ENCODE data around the gene PCLAF.

PCLAF gene

DNA sequence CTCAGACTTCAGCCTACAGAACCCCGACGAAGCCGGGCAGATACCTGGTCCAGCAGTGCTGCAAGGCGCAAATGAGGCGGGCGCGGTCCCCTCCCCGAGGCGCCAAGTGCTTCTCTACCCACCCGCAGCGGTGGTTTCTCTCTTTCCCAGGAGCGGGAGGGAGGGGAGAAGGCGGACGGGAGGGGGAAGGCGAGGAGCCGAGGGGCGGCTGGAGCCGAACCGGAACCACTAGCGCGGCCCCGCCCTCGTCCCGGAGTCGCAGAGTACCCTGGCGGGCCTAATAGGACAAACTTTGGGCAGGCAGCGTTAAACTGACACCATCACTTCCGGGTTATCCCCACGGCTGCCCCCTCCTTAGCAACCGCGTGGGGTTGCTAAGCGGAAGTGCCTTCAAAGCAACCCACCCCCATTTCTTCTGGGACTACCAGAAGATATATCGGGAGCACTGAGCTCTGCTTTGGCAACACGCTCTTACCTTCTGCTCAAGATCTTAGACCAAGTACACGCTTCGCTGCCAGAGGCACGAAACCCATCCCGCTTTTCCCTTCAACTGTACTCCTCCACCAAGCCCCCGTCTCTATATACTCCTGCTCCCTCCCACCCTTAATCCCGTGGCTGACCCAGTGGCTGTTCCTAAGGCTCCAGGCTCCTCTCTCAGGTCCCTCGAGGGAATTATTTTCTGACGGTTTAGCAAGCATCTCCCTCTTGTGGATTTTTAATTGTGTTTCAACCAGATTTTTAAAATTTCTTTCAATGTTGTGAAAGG lies 25.1 kb downstream of the PCLAF start, which contains the start of gene CSNK1G1:
Gene CSNK1G1, minus strand, starts transcription at position 230 of the 766 bp plus-strand sequence. CDS start 55,674 bp downstream, outside the sequence.
- Histone ChIP-seq H3K36me3 (ENCODE audit: insufficient read depth, low read length) (peaks cover 4% of the 10 kb centered on the region; the same call in 1 of the 2 replicates), H3K4me1 (ENCODE audit: insufficient read depth, low read length, severe bottlenecking) (peaks cover 20% of the 10 kb centered on the region), H3K27me3 (ENCODE audit: insufficient read depth, low read length) (no peaks in the 10 kb centered on the region), H3K79me2 (ENCODE audit: insufficient read depth, low read length) (peaks cover 24% of the 10 kb centered on the region), H3K4me2 (ENCODE audit: low read length) (peak within 1 kb of the TSS; percentile 94), H3F3A (ENCODE audit: insufficient read depth, low read length) (0 out of 2 replicates have a peak, but pooled peaks cover 5% of the 10 kb centered on the region), H3K27ac (ENCODE audit: low read depth, low read length, poor library complexity, severe bottlenecking) (peak within 1 kb of the TSS; percentile 56), H4K20me1 (ENCODE audit: insufficient read depth, low read length) (no peaks in the 10 kb centered on the region), H3K9ac (ENCODE audit: low read length) (peak within 1 kb of the TSS; percentile 79), H3K9me2 (ENCODE audit: low read depth, low read length) (no peaks in the 10 kb centered on the region), H3K4me3 (ENCODE audit: low read depth, low read length, poor library complexity, severe bottlenecking) (peak within 1 kb of the TSS; percentile 93), H2AFZ (ENCODE audit: low read length) (no peak within 1 kb of the TSS), H3K9me3 (ENCODE audit: low read length) (no peaks in the 10 kb centered on the region)
- TF ChIP-seq EZH2 (IDR thresholded peaks at IDR 0.05; ENCODE audit: borderline replicate concordance, low read length) = no peak
- TF ChIP-seq, protein P1, sequence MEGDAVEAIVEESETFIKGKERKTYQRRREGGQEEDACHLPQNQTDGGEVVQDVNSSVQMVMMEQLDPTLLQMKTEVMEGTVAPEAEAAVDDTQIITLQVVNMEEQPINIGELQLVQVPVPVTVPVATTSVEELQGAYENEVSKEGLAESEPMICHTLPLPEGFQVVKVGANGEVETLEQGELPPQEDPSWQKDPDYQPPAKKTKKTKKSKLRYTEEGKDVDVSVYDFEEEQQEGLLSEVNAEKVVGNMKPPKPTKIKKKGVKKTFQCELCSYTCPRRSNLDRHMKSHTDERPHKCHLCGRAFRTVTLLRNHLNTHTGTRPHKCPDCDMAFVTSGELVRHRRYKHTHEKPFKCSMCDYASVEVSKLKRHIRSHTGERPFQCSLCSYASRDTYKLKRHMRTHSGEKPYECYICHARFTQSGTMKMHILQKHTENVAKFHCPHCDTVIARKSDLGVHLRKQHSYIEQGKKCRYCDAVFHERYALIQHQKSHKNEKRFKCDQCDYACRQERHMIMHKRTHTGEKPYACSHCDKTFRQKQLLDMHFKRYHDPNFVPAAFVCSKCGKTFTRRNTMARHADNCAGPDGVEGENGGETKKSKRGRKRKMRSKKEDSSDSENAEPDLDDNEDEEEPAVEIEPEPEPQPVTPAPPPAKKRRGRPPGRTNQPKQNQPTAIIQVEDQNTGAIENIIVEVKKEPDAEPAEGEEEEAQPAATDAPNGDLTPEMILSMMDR (IDR thresholded peaks at IDR 0.05; ENCODE audit: low read length) = peak; percentile 40; the same call in 1 of the 2 replicates

DNA sequence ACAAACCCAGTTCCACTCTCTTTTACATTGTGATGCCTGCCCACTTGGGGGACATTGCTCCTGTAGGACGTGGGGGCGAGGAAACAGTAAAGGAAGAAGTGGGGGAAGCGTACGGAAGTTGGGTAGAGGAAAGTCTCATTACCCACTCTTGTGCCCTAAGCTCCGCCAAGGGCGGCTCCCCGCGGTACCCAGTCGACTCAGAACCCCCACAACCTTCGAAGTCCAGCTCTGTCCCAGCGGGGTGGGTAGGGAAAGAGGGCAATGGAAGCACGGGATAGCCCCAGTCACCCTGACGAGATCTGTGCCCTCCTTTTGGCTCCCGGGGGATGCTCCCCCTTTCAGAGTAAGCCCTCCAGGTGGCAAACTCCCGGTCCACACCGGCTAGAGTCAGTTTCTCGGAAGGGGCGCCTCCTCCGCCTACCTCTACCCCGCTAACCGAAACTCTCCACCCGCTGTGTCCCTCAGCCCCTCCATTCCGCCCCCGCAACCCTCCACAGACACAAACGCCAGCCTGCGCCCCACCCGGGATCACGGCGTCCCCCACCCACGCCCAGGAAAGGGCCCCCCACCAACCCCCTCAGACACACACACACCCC lies 25.8 kb downstream of the PCLAF start:
- Histone ChIP-seq H3K9me3 (ENCODE audit: low read length) (no peaks in the 10 kb centered on the region), H3K9ac (ENCODE audit: low read length) (peak overlapping the region; percentile 79), H3K36me3 (ENCODE audit: insufficient read depth, low read length) (no peaks in the 10 kb centered on the region), H3K27ac (ENCODE audit: low read depth, low read length, poor library complexity, severe bottlenecking) (peak overlapping the region; percentile 33), H2AFZ (ENCODE audit: low read length) (no peak overlapping the region), H3K4me2 (ENCODE audit: low read length) (peak overlapping the region; percentile 94), H3K4me3 (ENCODE audit: low read depth, low read length, poor library complexity, severe bottlenecking) (peak overlapping the region; percentile 93), H3K27me3 (ENCODE audit: insufficient read depth, low read length) (no peaks in the 10 kb centered on the region), H3K9me2 (ENCODE audit: low read depth, low read length) (no peaks in the 10 kb centered on the region), H3F3A (ENCODE audit: insufficient read depth, low read length) (0 out of 2 replicates have a peak, but pooled peaks cover 5% of the 10 kb centered on the region), H3K4me1 (ENCODE audit: insufficient read depth, low read length, severe bottlenecking) (peaks cover 20% of the 10 kb centered on the region), H4K20me1 (ENCODE audit: insufficient read depth, low read length) (no peaks in the 10 kb centered on the region), H3K79me2 (ENCODE audit: insufficient read depth, low read length) (peaks cover 31% of the 10 kb centered on the region)
- TF ChIP-seq, protein P1 (IDR thresholded peaks at IDR 0.05; ENCODE audit: low read length) = no peak
- TF ChIP-seq EZH2 (IDR thresholded peaks at IDR 0.05; ENCODE audit: borderline replicate concordance, low read length) = no peak

DNA sequence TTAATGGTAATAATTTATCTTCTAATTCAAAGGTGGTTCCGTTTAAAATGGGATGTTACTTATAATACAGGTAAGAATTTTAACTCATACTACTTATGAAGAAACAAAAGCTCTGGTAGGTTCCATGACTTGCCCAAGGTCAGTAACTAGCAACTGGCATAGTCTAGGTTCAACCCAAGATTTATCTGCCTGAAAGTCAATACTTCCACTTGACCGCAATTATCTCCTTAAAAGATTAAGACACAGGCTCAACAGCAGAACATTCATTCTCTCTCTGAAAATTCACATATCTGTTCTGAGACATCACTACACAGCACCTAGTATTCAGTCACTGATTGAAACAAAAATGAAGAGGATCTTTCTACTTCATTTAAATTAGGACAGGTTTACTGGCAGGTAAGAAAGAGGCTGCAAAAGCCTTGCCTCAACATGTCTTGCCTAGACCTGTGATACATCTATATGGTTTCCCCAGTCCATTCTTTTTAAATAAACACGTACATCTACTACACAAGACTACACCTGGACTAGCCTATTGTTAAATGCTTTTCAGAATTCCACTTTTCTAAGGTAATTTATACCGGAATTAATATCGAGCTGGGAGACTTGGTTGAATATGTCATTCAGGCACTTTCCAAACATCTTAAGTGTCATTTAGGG lies 26.4 kb downstream of the PCLAF start:
- peak overlapping the region; percentile 79 for H3K9ac ChIP-seq (ENCODE audit: low read length)
- H3F3A ChIP-seq (ENCODE audit: insufficient read depth, low read length) = 0 out of 2 replicates have a peak, but pooled peaks cover 5% of the 10 kb centered on the region
- no peaks in the 10 kb centered on the region for H3K36me3 ChIP-seq (ENCODE audit: insufficient read depth, low read length)
- no peaks in the 10 kb centered on the region for H3K9me3 ChIP-seq (ENCODE audit: low read length)
- H3K4me1 ChIP-seq (ENCODE audit: insufficient read depth, low read length, severe bottlenecking) = peaks cover 20% of the 10 kb centered on the region
- peak overlapping the region; percentile 33 for H3K27ac ChIP-seq (ENCODE audit: low read depth, low read length, poor library complexity, severe bottlenecking)
- H2AFZ ChIP-seq (ENCODE audit: low read length) = no peak overlapping the region
- peak overlapping the region; percentile 94 for H3K4me2 ChIP-seq (ENCODE audit: low read length)
- TF ChIP-seq EZH2 (IDR thresholded peaks at IDR 0.05; ENCODE audit: borderline replicate concordance, low read length) = no peak
- TF ChIP-seq, protein P1 (IDR thresholded peaks at IDR 0.05; ENCODE audit: low read length) = no peak
- H3K27me3 ChIP-seq (ENCODE audit: insufficient read depth, low read length) = no peaks in the 10 kb centered on the region
- no peaks in the 10 kb centered on the region for H4K20me1 ChIP-seq (ENCODE audit: insufficient read depth, low read length)
- H3K9me2 ChIP-seq (ENCODE audit: low read depth, low read length) = no peaks in the 10 kb centered on the region
- peaks cover 34% of the 10 kb centered on the region for H3K79me2 ChIP-seq (ENCODE audit: insufficient read depth, low read length)
- peak overlapping the region; percentile 93 for H3K4me3 ChIP-seq (ENCODE audit: low read depth, low read length, poor library complexity, severe bottlenecking)

Measured in OCI-LY1 (cell line).